Measurements from ENCODE around the gene ADGRG1.

DNA sequence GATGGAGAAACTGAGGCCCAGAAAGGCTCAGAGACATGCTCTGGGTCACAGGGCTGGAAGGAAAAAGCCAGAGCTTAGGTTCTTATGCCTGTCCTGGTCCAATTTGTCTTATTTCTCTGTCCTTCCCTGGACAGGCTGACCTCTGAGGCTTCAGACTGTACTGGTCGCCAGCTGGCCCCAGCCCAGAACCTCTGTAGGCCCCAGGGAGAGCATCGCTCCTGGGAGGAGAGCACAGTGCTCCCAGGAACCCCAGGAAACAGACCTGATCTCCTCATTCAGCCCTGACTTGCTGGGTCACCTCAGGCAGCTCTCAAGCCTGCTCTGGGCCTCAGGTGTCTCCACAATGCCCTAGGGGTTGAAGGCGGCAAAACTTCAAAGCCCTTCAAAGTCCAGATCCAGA is 71.1 kb downstream of the ADGRG1 start:
- TF ChIP-seq, protein P1, sequence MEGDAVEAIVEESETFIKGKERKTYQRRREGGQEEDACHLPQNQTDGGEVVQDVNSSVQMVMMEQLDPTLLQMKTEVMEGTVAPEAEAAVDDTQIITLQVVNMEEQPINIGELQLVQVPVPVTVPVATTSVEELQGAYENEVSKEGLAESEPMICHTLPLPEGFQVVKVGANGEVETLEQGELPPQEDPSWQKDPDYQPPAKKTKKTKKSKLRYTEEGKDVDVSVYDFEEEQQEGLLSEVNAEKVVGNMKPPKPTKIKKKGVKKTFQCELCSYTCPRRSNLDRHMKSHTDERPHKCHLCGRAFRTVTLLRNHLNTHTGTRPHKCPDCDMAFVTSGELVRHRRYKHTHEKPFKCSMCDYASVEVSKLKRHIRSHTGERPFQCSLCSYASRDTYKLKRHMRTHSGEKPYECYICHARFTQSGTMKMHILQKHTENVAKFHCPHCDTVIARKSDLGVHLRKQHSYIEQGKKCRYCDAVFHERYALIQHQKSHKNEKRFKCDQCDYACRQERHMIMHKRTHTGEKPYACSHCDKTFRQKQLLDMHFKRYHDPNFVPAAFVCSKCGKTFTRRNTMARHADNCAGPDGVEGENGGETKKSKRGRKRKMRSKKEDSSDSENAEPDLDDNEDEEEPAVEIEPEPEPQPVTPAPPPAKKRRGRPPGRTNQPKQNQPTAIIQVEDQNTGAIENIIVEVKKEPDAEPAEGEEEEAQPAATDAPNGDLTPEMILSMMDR (IDR thresholded peaks at IDR 0.05): no peak
- no peak for TF ChIP-seq POLR2A (IDR thresholded peaks at IDR 0.05)
